Testis (tissue), 3 donors: Measurements from ENCODE around the gene EXOG. TPM values are rescaled to one million over a fixed set of nuclear protein-coding genes. Genes with fewer than 3 reads are reported as not detected.

Experiments
- DNase-seq: peaks from one replicate; pipeline ENCODE4 v3.0.0-alpha.2; 2019
- H3K27ac ChIP-seq, 2 donors: fragments of 200-600 bp; sonication (generic); one replicate each; pipeline ENCODE4 v1.5.1; 2019
- H3K27me3 ChIP-seq: fragments of 200-600 bp; sonication (generic); one replicate; pipeline ENCODE4 v1.5.1; 2019
- H3K36me3 ChIP-seq: fragments of 200-600 bp; sonication (generic); one replicate; pipeline ENCODE4 v1.5.1; 2017; ENCODE audit warnings: low read depth; ENCODE audit errors: missing control alignments
- H3K4me1 ChIP-seq: fragments of 200-600 bp; sonication (generic); one replicate; pipeline ENCODE4 v1.5.1; 2019
- H3K4me3 ChIP-seq, 2 donors: fragments of 200-600 bp; sonication (generic); one replicate each; pipeline ENCODE4 v1.5.1; 2017 to 2019
- H3K9me3 ChIP-seq: fragments of 200-600 bp; sonication (generic); one replicate; pipeline ENCODE4 v1.5.1; 2017
- POLR2A ChIP-seq: fragments of 450-650 bp; IDR thresholded peaks from one replicate; pipeline ENCODE4 v1.6.1; 2017; ENCODE audit warnings: antibody characterized with exemption, mild to moderate bottlenecking, moderate library complexity
- WGBS, 2 donors: methylation state at CpG; one replicate each; pipeline ENCODE4 v1.1.5; 2018; 5-methylcytosine and 5-hydroxymethylcytosine counted together
- intact Hi-C: fragments of 100-400 bp; cut with DNase I; formaldehyde crosslinking; loops from one replicate; pipeline ENCODE4 v1.15.1; 2023; ENCODE audit warnings: low total_unique reads
- polyA plus RNA-seq: library from polyadenylated mRNA; stranded (reverse); fragments of 350-450 nt; fragmentation: Illumina TruSeq; extraction: RNeasy Lipid Tissue Mini Kit (QIAGEN cat#74804); gene quantifications from one replicate; pipeline ENCODE4 v1.2.3, GENCODE V29; 2014; ENCODE audit warnings: low read depth, low replicate concordance; ENCODE audit not compliant: insufficient read depth
- total RNA-seq, 2 donors: library from RNA; depleted of rRNA; stranded (reverse); fragments of >200 nt; gene quantifications; one replicate each; pipeline ENCODE4 v1.2.3, GENCODE V29; 2016
- TF ChIP-seq, protein P1 (sequence below), 3 experiments: fragments of 450-650 bp in 2 of 3; fragments of 200-600 bp in 1 of 3; sonication (generic) in 1 of 3; IDR thresholded peaks; one replicate each; pipeline ENCODE4 v1.5.1; 2016 to 2019; ENCODE audit warnings: antibody characterized with exemption in 3 of 3, mild to moderate bottlenecking in 2 of 3, moderate library complexity in 1 of 3

The EXOG gene
- total and polyA plus RNA-seq, 3 donors from 2014 or later, result 14.8 to 17.3 (median 15.7) TPM

GRCh38 chr3:38500688-38501417 is 4.7 kb downstream of the EXOG start:
- H3K27ac ChIP-seq, result no peak overlapping the region
- TF ChIP-seq POLR2A, result no peak
- TF ChIP-seq, protein P1, sequence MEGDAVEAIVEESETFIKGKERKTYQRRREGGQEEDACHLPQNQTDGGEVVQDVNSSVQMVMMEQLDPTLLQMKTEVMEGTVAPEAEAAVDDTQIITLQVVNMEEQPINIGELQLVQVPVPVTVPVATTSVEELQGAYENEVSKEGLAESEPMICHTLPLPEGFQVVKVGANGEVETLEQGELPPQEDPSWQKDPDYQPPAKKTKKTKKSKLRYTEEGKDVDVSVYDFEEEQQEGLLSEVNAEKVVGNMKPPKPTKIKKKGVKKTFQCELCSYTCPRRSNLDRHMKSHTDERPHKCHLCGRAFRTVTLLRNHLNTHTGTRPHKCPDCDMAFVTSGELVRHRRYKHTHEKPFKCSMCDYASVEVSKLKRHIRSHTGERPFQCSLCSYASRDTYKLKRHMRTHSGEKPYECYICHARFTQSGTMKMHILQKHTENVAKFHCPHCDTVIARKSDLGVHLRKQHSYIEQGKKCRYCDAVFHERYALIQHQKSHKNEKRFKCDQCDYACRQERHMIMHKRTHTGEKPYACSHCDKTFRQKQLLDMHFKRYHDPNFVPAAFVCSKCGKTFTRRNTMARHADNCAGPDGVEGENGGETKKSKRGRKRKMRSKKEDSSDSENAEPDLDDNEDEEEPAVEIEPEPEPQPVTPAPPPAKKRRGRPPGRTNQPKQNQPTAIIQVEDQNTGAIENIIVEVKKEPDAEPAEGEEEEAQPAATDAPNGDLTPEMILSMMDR (IDR thresholded peaks at IDR 0.05), result no peak
- H3K27me3 ChIP-seq, result no peaks in the 10 kb centered on the region
- 63 to 82% methylated on average over 2 of the region's 2 CpGs for WGBS, 2 donors
- no peaks in the 10 kb centered on the region for H3K4me1 ChIP-seq
- intact Hi-C loops, result no loop called here
- H3K36me3 ChIP-seq, result no peaks in the 10 kb centered on the region
- no peak for DNase-seq
- no peaks in the 10 kb centered on the region for H3K9me3 ChIP-seq
- H3K4me3 ChIP-seq, result no peak overlapping the region

DNA sequence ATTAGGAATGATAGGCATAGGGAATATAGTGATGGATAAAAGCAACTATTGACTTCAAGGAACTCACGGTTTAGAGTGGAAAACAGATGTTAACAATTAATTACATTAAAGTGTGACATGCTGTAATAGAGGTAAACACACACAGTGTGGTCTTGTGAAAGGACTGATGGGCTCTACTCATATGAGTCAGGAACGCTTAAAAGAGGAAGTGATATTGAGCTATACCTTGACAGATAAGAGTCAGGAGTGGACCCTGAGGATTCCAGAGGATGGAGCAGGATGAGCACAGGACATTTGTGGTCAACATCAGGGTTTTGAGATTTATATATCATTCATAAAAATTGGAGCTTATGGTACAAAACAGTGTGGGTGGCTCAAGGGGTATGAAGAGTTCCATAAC is 11.0 kb downstream of the EXOG start:
- no peaks in the 10 kb centered on the region for H3K4me1 ChIP-seq
- WGBS, 2 donors, result 89 to 95% methylated on average over 2 of the region's 2 CpGs
- no peak for DNase-seq
- H3K27me3 ChIP-seq, result no peaks in the 10 kb centered on the region
- no peaks in the 10 kb centered on the region for H3K9me3 ChIP-seq
- TF ChIP-seq POLR2A, result no peak
- TF ChIP-seq, protein P1 (IDR thresholded peaks at IDR 0.05), result no peak
- no peak overlapping the region for H3K27ac ChIP-seq
- H3K36me3 ChIP-seq, result no peaks in the 10 kb centered on the region
- intact Hi-C loops, result no loop called here
- no peak overlapping the region for H3K4me3 ChIP-seq

DNA sequence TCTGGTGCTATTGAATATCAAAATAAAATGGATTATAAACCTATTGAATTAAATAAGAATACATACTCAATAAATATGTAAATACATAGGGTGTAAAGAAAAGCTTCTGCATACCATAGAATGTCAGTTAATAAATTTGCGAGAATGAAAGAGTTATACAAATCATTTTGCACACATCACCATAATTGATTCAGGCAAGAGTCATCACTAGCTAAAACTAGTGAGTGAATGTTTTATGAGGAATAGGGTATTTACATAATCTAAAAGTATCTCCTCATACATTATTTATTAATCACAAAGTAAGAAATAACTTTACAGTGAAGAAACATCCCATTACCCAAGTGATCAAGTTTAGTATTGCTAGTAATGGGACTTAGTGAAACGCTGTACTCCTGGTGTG is 13.6 kb downstream of the EXOG start:
- 87 to 90% methylated on average over 2 of the region's 2 CpGs for WGBS, 2 donors
- no peak for DNase-seq
- no peaks in the 10 kb centered on the region for H3K27me3 ChIP-seq
- no peak overlapping the region for H3K27ac ChIP-seq
- no peaks in the 10 kb centered on the region for H3K4me1 ChIP-seq
- intact Hi-C loops, result no loop called here
- TF ChIP-seq, protein P1 (IDR thresholded peaks at IDR 0.05), result no peak
- TF ChIP-seq POLR2A, result no peak
- no peak overlapping the region for H3K4me3 ChIP-seq
- no peaks in the 10 kb centered on the region for H3K9me3 ChIP-seq
- no peaks in the 10 kb centered on the region for H3K36me3 ChIP-seq

DNA sequence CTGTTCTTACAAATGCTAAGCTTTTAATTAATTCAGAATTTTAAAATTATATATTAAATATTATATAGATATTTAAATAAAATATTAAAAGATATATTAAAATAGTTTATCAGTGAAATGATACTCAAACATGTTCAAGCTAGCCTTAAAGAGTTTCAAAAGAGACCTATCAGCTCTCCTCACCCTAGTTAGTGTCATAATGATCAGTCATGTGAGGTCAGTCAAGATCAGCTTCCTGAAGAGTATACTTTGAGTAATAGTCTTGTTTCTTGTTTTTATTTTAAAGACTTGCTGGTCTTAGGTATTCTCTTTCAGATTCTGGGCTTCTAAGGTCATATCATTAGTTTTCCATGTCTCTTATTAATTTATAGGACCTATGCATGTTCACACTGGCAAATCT is 14.5 kb downstream of the EXOG start:
- DNase-seq, result no peak
- Histone ChIP-seq H3K4me1 (no peaks in the 10 kb centered on the region), H3K9me3 (no peaks in the 10 kb centered on the region), H3K27me3 (no peaks in the 10 kb centered on the region), H3K27ac (no peak overlapping the region), H3K36me3 (no peaks in the 10 kb centered on the region), H3K4me3 (no peak overlapping the region)
- intact Hi-C loops, result no loop called here
- TF ChIP-seq, protein P1 (IDR thresholded peaks at IDR 0.05), result no peak
- TF ChIP-seq POLR2A, result no peak

GRCh38 chr3:38511546-38511945 is 15.4 kb downstream of the EXOG start:
- Histone ChIP-seq H3K4me3 (no peak overlapping the region), H3K9me3 (no peaks in the 10 kb centered on the region), H3K27me3 (no peaks in the 10 kb centered on the region), H3K36me3 (no peaks in the 10 kb centered on the region), H3K4me1 (no peaks in the 10 kb centered on the region), H3K27ac (no peak overlapping the region)
- intact Hi-C loops, result no loop called here
- DNase-seq, result no peak
- 84 to 89% methylated on average over 3 of the region's 3 CpGs for WGBS, 2 donors
- TF ChIP-seq POLR2A, result no peak
- TF ChIP-seq, protein P1 (IDR thresholded peaks at IDR 0.05), result no peak
